Caco-2 (cell line): ENCODE measurements around the gene TMEM37. TPM values are rescaled to one million over a fixed set of nuclear protein-coding genes. Genes with fewer than 3 reads are reported as not detected.
A peak's percentile ranks its signal among the peaks of the same experiment; 100 is the strongest.

Experiments
- BruUV-seq: library from RNA; stranded (reverse); fragments of 400-500 nt; replicated peaks from 2 replicates; lab custom pipeline; 2021; lab: Mats Ljungman, UMichigan
- CTCF ChIA-PET: fragments of 300-600 bp; sonication (Branson Sonifier 250); formaldehyde crosslinking; loops from one replicate; lab custom pipeline; 2022; ENCODE audit warnings: antibody characterized with exemption; lab: Charles Lee
- POLR2A ChIA-PET: fragments of 300-600 bp; sonication (Branson Sonifier 250); formaldehyde crosslinking; loops from one replicate; lab custom pipeline; 2022; ENCODE audit warnings: antibody characterized with exemption; lab: Charles Lee
- DNase-seq, 2 experiments: peaks; one replicate each; pipeline versions ENCODE4 v3.0.0 to v3.0.0-alpha.2; 2020 to 2022
- H3K27me3 ChIP-seq: replicated peaks from 2 replicates; pipeline ENCODE4 v1.6.0; 2011; ENCODE audit warnings: low read length; ENCODE audit not compliant: control insufficient read depth, insufficient read depth
- H3K36me3 ChIP-seq: 2 replicates; pipeline ENCODE4 v1.5.1; 2011; ENCODE audit warnings: low read length; ENCODE audit not compliant: control insufficient read depth, insufficient read depth
- H3K4me1 ChIP-seq: fragments of 250-450 bp; sonication (Bioruptor Pico); 2 replicates; pipeline ENCODE4 v1.5.1; 2020; ENCODE audit warnings: mild to moderate bottlenecking
- H3K4me3 ChIP-seq: 2 replicates; pipeline ENCODE4 v1.5.1; 2011; ENCODE audit warnings: low read depth, mild to moderate bottlenecking, control low read depth, low read length
- H3K9me3 ChIP-seq: fragments of 250-450 bp; sonication (Bioruptor Pico); 2 replicates; pipeline ENCODE4 v1.5.1; 2020; ENCODE audit warnings: mild to moderate bottlenecking, moderate library complexity
- H3K27ac Mint-ChIP-seq: one replicate; pipeline ENCODE4 v1.8.0; 2022; ENCODE audit warnings: mixed read lengths; ENCODE audit not compliant: unreplicated experiment
- H3K27me3 Mint-ChIP-seq: one replicate; pipeline ENCODE4 v1.8.0; 2022; ENCODE audit warnings: mixed read lengths; ENCODE audit not compliant: insufficient read depth, unreplicated experiment
- H3K36me3 Mint-ChIP-seq: one replicate; pipeline ENCODE4 v1.8.0; 2022; ENCODE audit warnings: mild to moderate bottlenecking, mixed read lengths; ENCODE audit not compliant: insufficient read depth, unreplicated experiment
- H3K4me1 Mint-ChIP-seq: one replicate; pipeline ENCODE4 v1.8.0; 2022; ENCODE audit warnings: low read depth, mixed read lengths; ENCODE audit not compliant: unreplicated experiment
- H3K4me3 Mint-ChIP-seq: one replicate; pipeline ENCODE4 v1.8.0; 2022; ENCODE audit warnings: mild to moderate bottlenecking, moderate library complexity, mixed read lengths; ENCODE audit not compliant: unreplicated experiment
- H3K9me3 Mint-ChIP-seq: one replicate; pipeline ENCODE4 v1.8.0; 2022; ENCODE audit warnings: mixed read lengths; ENCODE audit not compliant: unreplicated experiment
- CTCF ChIP-seq, 2 experiments: fragments of 200-600 bp in 1 of 2; IDR thresholded peaks; 1 replicate in 1 of 2; 2 replicates in 1 of 2; pipeline versions ENCODE4 v1.5.1 to v1.8.0; 2011 to 2022; ENCODE audit warnings: antibody characterized with exemption in 1 of 2, control low read depth in 1 of 2, inconsistent platforms in 1 of 2, low read depth in 1 of 2, low read length in 1 of 2, mild to moderate bottlenecking in 1 of 2, moderate library complexity in 1 of 2; ENCODE audit not compliant: insufficient read depth in 1 of 2, severe bottlenecking in 1 of 2, unreplicated experiment in 1 of 2
- intact Hi-C: fragments of 100-400 bp; cut with micrococcal nuclease; formaldehyde crosslinking; loops from one replicate; pipeline ENCODE4 v1.10.0; 2022; ENCODE audit not compliant: unreplicated experiment
- total RNA-seq: library from RNA; stranded (reverse); gene quantifications from 2 replicates; pipeline ENCODE4 v1.2.3, GENCODE V29; 2022

TMEM37 gene
- total RNA-seq, 1 experiment from 2014 or later: 15.8 TPM

- no peak overlapping the region for H3K4me3 Mint-ChIP-seq
- Histone ChIP-seq H3K27me3 (no peaks in the 10 kb centered on the region), H3K9me3 (peaks cover 8% of the 10 kb centered on the region), H3K4me1 (no peaks in the 10 kb centered on the region), H3K4me3 (no peak overlapping the region), H3K36me3 (no peaks in the 10 kb centered on the region)
- intact Hi-C loops: loop anchor here (5.0 kb wide), 2 partner anchors 83 to 97 kb away; no protein-coding TSS in a partner anchor
- H3K27ac Mint-ChIP-seq: no peak overlapping the region
- peaks cover 19% of the 10 kb centered on the region for H3K9me3 Mint-ChIP-seq
- TF ChIP-seq CTCF (IDR thresholded peaks at IDR 0.05; ENCODE audit: insufficient read depth in 1 of 2, low read depth in 1 of 2, low read length in 1 of 2, severe bottlenecking in 1 of 2, unreplicated experiment in 1 of 2): no peak
- peaks cover 10% of the 10 kb centered on the region for H3K4me1 Mint-ChIP-seq
- no peak for DNase-seq
- ChIA-PET POLR2A (interaction anchor here (1.0 kb wide), 1 partner anchor 22 kb away, joined by 5 read pairs; the partner anchor contains the start of gene TMEM37), CTCF (interaction anchor here (2.3 kb wide), 1 partner anchor 67 kb away, joined by 13 read pairs; no protein-coding TSS in a partner anchor)
- no TSS peak for BruUV-seq
- H3K36me3 Mint-ChIP-seq: no peaks in the 10 kb centered on the region
- no peaks in the 10 kb centered on the region for H3K27me3 Mint-ChIP-seq
These were observed 22.1 kb upstream of the TMEM37 start for GRCh38 chr2:119409506-119409905.

- Mint-ChIP-seq H3K4me3 (no peak overlapping the region), H3K9me3 (peaks cover 30% of the 10 kb centered on the region), H3K27ac (no peak overlapping the region), H3K36me3 (no peaks in the 10 kb centered on the region), H3K27me3 (no peaks in the 10 kb centered on the region), H3K4me1 (peaks cover 2% of the 10 kb centered on the region)
- no peaks in the 10 kb centered on the region for H3K27me3 ChIP-seq
- CTCF ChIA-PET: no interaction called here
- H3K4me1 ChIP-seq: peaks cover under 1% of the 10 kb centered on the region
- intact Hi-C loops: no loop called here
- peak in 1 of 2 experiments; percentile 7 for DNase-seq
- peaks cover 10% of the 10 kb centered on the region for H3K9me3 ChIP-seq
- no peak for TF ChIP-seq CTCF (IDR thresholded peaks at IDR 0.05; ENCODE audit: insufficient read depth in 1 of 2, low read depth in 1 of 2, low read length in 1 of 2, severe bottlenecking in 1 of 2, unreplicated experiment in 1 of 2)
- no TSS peak for BruUV-seq
- H3K36me3 ChIP-seq: no peaks in the 10 kb centered on the region
- POLR2A ChIA-PET: no interaction called here
- H3K4me3 ChIP-seq: no peak overlapping the region
These were observed 16.8 kb upstream of the TMEM37 start for GRCh38 chr2:119414894-119415293.

- H3K27me3 Mint-ChIP-seq: no peaks in the 10 kb centered on the region
- Histone ChIP-seq H3K4me3 (no peak overlapping the region), H3K4me1 (peaks cover 7% of the 10 kb centered on the region), H3K27me3 (no peaks in the 10 kb centered on the region), H3K9me3 (peaks cover 10% of the 10 kb centered on the region), H3K36me3 (no peaks in the 10 kb centered on the region)
- no peak overlapping the region for H3K4me3 Mint-ChIP-seq
- ChIA-PET CTCF (interaction anchor here (1.1 kb wide), 1 partner anchor 61 kb away, joined by 4 read pairs; no protein-coding TSS in a partner anchor), POLR2A (no interaction called here)
- H3K4me1 Mint-ChIP-seq: no peaks in the 10 kb centered on the region
- intact Hi-C loops: no loop called here
- no peak for TF ChIP-seq CTCF (IDR thresholded peaks at IDR 0.05; ENCODE audit: insufficient read depth in 1 of 2, low read depth in 1 of 2, low read length in 1 of 2, severe bottlenecking in 1 of 2, unreplicated experiment in 1 of 2)
- peaks cover 25% of the 10 kb centered on the region for H3K9me3 Mint-ChIP-seq
- DNase-seq: no peak
- H3K27ac Mint-ChIP-seq: no peak overlapping the region
- BruUV-seq: no TSS peak
- H3K36me3 Mint-ChIP-seq: no peaks in the 10 kb centered on the region
These were observed 16.0 kb upstream of the TMEM37 start for GRCh38 chr2:119415630-119416029.
